Stimulated activated CD4-positive, alpha-beta T cell treated with anti-CD3 and anti-CD28 coated beads, TNF-alpha, amount 100 ng/mL, for 48 hours (primary cell): ENCODE data around the gene KLF3.

Experiments used
- DNase-seq, 3 donors: peaks; one replicate each; pipeline ENCODE4 v3.0.0-alpha.2; 2020; ENCODE audit warnings: low read depth in 3 of 3

KLF3 gene

DNA sequence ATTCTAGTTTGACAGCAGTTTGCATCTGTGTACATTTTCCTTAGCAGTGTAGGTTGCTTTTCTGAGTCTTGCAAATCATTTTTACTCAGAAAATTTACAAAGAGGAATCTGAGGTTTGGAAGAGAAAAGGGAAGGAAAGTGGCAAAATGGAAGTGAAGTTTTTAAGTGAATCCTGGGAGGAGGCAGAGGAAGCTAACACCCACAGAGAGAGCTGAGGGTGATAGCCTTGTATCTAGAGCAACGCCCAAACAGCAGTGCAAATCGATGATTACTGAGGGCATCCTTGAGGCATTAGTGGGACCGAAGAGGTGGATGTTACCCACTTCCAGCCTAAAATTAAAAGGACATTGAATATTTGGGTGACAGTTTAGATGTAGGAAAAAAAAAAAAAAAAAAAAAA is 31.8 kb downstream of the KLF3 start:
- DNase-seq: no peak

DNA sequence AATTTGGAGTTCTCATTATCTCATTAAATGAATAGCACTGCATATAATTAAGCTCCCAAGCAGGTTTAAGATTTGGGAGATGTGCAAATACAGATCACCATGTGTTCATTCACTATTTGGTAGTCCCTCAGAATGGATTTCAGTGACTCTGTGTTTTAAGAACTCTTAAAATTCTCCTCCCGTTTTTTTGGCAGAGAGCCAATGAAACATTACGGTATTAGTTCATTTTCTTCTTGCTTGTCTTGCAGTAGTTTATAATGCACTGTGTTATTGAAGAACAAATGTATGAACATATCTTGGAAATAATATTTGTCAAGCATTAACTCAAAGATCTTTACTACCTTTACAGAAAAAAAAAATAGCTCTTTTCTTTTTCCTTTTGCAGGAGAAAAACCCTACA is 32.7 kb downstream of the KLF3 start:
- DNase-seq: no peak

DNA sequence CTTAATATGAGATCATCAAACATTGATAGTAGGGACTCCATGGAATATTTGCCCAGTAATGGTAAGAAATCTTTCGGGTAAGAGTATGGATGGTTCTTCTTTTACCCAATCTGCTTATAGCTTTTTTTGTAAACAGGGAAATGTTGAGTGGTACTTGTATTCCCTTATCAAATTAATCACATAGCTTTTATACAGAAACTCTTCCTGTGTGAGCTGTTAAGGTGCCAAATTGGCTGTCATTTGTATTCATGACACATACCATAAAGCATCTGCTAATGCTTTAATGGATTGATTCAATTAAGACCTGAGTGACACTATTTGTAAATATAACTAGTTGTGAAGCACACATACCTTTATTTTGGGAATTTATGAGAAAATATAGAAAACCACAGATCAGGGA is 34.2 kb downstream of the KLF3 start:
- DNase-seq: no peak

DNA sequence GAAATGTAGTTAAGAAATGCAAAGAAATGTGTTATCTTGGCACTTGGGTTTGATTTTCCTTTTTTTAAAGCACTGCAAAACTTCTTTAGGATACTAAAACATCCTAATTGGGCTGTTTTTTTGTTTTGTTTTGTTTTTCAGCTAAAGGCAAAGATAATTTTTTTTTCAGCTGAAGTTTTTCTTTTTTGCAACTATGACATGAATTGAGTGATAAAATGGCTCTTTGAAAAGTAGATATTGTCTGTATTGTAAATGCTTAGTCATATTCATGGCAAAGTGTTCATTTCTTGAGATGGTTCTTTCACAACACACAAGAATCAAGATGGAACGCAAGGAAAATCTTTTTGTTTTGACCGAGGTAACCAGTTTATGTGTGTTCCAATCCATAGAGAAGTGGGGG is 35.1 kb downstream of the KLF3 start:
- DNase-seq: no peak

DNA sequence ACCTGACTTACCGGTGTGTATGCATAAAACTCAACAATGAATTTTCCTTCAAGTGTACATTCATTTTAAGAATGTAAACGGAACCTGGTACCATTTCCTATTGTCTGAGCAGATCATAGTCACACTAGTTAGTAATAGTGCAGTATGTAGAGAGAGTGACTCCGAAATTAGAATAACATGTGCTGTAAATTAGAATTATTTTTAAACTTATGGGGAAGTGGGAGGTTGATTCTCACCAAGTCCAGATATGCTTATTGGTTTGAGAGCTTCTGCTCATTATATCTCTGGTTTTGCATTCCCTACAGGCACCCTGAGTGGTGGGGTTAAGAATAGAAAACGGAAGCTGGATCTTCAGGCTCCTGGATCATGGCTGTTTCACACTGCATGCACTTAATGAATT is 39.6 kb downstream of the KLF3 start:
- DNase-seq: no peak

DNA sequence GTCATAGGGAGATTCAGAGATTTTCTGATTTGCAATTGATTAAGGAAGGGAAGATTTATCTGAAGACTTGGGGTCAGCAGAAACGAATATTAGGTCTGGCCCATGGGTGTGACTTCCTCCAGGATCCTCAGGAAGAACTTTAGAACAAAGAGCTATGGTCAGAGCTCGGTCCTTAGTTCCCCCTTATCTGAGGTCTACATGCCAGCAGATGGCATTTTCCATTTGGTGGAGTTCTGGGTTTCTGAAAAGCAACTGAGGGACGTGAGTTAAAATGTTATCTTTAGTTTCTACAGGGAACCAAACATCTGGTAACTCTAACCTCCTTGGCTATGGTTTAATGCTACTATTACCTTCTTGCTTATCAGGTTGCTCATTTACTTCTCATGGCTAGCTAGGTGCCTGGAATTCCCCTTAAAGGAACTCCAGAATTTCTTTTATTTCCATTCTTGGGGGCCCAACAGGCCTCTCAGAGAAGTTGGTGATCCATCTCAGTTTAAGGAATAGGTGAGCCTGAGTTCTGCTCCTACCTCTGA is 40.7 kb downstream of the KLF3 start:
- no peak for DNase-seq

DNA sequence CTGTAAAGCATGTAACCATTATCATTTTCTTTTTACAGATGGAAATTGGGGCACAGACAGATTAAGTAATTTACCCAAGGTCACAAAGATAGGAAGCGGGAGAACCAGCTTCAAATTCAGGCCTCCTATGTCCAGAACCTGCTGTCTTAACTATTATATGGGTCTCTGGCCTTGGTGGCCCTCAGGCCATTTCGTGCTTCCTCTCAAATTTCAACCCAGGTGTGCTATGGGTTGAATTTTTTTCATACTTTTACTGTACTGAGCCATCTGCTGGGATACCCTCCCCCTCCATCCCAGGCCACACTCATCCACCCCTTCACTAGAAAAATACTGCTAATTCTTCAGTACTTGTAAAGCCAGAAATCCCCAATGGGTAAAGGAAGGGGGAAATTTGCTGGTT is 42.3 kb downstream of the KLF3 start:
- DNase-seq: no peak

DNA sequence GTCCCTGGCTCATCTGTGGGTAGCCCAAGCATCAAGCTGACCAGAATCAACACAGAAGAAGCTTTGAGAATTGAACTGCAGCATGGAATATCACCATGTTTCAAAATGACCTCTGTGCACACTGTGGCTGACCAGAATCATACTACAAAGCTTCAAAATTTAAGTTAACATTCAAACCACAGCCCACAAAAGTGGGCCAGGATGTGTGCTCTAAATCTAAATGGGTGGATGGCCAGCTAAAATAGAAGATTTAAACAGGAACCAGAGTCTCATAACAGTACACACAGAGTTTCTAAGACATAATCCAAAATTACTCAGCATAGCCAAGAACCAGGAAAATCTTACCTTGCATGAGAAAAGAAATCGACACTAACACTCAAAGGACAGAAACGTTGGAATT is 46.1 kb downstream of the KLF3 start:
- no peak for DNase-seq

DNA sequence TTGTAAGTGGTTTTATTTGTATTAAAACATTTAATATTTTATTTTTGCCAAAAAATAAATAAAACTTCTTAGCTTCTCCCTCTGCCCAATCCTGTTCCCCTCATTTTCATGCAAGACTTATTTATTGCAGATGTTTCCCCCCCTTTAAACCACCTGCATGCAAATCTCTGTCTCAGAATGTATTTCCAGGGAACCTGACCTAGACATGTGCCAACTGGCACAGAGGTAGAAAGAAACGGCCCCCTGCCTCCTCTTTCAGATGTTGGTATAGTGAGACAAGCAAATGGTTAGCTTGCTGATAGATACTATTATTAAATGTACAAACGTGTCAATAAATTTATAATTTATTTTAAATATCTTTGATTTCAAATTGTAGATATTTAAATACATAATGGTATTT is 47.1 kb downstream of the KLF3 start:
- DNase-seq: no peak

DNA sequence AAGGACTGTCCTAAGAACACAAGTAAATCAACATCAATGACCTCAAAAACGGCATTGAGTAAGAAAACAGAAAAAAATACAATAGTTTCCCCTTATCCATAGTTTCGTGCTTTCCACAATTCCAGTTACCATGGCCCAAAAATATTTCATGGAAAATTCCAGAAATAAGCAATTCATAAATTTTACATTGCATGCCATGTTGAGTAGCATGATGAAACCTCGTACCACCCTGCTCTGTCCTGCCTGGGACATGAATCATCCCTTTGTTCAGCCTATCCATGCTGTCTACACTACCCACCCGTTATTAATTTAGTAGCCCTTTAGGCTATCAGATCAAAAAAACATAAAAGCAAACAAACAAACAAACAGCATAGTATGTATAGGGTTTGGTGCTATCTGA is 51.1 kb downstream of the KLF3 start:
- no peak for DNase-seq

DNA sequence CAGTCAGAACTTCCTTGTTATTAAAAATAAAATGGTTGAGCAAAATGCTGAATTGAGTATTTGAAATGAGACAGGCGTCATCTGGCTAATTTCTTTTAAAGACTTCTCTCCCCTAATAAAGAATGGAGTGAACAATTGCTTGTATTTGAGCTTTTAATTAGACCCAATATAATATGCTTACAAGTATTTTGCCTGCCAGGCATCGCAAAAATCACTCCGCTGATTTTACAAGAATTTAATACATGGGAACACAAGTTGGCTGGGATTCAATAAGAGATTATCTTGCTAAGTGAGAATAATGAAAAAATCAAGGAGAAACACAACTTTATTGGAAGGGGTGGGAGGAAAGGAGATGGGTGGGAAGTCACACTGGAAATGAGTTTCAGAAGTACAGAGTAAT is 52.3 kb downstream of the KLF3 start:
- no peak for DNase-seq

DNA sequence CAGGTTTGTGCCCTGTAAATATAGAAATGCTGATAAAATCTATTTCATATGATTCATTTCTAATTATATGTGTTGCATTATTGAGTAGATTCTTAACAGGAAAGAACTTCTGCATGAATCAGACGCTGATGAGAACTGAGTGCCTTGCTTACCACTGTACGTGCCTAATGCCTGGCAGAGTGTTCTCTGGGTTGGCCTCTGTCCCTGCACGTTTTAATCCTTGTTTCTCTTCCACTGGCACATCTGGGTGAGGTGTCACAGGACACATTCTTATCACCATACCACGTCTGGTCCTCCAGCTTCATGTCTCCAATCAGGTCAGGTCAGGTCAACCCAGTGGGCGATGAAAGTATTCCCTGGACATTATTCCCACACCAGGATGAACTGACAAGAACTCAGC is 53.6 kb downstream of the KLF3 start:
- DNase-seq: no peak

DNA sequence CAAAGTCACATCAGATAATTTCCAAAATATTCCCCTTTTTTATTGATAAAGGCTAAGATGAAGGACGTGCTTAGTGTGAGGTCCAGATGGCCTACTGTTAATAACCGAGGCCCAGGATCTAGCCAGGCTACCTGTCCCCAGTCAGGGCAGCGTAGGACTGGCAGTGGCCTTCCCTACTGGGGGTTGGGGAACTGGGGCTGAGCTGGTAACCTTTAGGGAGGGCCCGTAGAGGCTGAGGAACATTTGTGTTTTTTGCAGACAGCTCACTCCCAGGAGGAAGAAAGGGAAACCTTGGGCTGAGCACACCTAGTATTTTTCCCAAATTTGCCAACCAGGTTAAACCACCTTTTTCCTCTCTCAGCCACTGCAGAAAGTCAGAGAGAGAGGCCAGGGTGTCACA is 59.1 kb downstream of the KLF3 start:
- DNase-seq: no peak

DNA sequence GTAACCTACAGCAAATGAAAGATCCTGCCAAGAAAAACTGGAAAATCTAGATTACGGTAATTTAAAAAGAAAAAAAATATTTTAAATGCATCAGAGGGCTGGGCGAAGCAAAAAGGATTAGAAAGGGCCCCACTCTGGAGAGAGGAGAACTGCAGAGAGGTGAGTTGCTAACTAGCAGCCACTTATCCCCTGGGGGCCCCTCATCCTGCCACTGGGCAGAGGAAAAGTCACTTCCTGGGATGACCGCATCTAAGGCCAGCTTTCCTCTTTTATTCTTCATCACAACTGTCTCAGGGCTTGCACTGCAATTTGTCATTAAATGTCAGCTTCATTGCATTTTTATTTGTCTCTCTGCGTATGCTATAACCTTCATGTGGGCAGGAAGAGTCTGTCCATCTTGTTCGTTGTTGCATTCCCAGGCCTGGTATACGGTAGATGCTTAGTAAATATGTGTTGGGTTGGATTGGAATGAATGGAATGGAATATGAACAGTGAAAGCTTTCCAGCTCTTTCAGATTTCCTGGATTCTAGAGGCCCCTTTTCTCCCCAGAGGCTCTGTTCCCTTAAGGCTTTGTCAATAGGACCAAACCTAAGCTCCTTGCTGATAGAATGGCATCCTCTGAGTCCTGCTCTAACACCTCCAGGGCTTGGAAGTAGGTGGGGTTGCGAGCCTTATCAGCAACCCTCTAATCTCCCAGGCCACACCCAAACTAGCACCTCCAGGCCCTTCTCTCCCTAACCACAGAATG is 59.9 kb downstream of the KLF3 start:
- no peak for DNase-seq

DNA sequence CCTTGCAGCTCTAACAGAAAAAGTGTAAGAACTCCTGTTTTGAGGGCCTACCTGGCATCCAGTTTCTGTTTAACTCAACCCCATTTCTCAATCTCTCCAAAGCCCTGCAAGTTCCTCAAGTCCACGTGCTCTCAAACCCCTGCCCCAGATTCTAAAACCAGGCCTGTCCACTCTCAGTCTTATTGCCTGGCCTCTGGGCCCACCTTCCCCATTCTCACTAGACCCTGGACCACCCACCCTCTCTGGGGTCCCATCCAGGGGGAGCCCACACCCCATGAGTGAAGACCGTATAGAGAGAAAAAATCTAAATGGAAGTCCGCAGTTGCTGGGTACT is 60.4 kb downstream of the KLF3 start:
- no peak for DNase-seq

DNA sequence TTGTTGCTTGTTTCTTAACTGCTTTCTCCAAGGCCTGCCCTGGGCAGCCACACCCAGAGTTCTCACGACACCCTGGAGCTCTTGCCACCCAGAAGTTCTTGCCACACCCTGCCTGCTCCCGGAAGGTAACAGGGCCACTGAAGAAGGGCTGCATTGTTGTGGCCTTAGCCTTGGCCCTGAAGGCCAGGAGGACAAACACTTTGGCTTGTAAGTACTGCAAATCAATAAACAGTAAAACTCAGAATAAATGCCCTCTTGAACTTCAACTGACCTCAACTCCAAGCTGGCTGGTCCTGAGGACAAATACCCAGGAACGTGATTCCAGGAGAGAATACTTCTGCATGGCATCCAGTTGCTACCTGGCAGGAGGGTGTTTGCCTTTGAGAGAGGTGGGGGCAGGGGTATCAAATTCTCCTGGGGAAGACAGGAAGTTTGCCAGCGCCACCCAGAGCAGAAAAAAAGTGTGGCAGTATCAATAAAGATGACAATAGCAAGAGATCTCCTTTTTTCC is 64.7 kb downstream of the KLF3 start:
- DNase-seq: no peak

DNA sequence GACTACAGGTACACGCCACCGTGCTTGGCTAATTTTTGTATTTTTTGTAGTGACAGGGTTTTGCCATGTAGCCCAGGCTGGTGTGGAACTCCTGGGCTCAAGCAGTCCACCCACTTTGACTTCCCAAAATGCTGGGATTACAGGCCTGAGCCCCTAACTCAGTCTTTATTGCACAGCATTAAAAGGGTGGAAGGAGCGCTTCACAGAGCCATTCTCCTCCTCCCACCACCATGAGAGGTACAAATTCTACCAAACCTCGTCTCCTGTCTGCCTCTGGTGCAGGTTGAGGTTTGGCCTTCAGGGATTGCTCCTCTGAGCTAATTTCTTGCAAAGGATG is 66.5 kb downstream of the KLF3 start:
- no peak for DNase-seq

DNA sequence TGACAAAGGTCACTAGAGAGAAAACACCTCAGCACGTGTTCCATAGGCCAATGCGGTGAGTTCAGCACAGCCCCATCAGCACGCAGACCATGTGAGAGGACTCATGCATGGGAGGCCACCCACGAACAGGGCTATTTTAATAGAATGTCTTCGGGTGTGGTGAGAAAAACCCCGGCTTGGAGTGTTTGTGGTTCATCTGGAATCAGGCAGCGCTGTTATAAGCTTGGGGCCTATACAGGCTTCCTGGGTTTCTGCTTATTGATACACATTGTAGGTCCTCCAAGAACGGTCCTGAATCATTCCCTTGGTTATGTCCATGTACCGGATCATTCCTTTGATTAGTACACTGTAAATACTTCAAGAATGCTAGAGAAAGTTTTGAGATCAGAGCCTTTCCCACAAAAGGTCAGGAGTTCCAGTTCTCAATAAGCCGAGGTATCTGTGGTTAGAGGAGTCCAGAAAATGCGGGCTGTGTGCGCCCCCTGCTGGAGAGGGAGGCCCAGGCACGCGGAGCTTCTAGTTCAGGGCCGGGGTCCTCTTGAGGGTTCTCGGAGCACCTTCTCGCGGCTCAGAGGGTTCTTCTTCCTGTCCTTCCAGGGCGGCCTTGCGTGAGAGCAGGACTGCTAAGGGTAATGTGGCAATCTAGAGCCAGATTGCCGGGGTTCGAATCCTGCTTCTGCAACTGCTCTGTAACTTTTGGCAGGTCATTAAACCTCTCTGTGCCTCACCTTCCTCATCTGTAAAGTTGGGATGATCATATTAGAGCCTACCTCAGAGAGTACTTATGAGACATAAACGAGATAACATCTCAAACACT is 67.0 kb downstream of the KLF3 start:
- DNase-seq: peak; percentile 72 to 76 (median 74)

DNA sequence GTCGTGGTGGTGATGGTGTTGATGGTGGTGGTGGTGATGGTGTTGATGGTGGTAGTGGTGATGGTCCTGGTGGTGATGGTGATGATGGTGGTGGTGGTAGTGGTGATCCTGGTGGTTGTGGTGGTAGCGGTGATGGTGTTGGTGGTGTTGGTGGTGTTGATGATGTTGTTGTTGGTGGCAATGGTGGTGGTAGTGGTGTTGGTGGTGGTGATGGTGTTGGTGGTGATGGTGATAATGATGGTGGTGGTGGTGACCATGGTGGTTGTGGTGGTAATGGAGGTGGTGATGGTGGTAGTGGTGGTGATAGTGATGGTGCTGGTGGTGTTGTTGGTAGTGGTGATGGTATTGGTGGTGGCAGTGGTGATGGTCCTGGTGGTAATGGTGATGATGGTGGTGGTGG is 69.7 kb downstream of the KLF3 start:
- no peak for DNase-seq

DNA sequence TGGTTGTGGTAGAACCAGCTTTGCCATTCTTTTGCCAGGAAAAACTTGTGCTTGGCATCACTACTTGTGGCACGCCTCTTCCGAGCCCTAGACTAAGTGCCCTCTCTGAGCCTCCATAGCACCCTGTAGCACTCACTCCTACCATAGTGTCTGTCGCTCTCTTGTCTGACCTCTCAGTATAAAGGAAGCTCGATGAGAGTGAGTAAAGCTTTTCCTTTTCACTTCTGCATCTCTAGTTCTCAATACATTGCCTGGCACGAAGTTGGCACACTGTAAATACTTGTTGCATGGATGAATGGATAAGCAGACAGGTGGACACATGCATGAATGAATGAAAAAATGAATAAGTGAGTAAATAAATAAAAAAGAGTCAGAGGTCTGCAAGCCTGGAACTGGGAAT is 70.4 kb downstream of the KLF3 start:
- no peak for DNase-seq

DNA sequence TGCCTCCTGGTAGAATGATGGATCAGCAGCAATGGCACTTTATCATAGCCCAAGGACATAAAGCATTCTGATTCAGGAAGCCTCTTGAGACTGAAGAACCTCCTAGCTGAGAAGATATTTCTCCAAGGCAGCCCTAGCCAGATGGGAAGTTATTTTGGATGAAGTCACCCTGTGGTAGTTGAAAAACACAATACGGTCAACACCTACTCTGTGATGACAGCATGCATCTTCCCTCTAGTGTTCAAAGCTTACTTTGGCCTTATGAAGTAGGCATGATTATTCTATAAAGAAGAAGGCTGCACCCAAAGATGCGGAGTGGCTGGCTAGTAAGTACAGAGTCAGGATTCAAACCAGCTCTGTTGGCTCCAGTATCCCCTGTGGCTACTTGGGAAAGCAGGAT is 70.9 kb downstream of the KLF3 start:
- DNase-seq: no peak

DNA sequence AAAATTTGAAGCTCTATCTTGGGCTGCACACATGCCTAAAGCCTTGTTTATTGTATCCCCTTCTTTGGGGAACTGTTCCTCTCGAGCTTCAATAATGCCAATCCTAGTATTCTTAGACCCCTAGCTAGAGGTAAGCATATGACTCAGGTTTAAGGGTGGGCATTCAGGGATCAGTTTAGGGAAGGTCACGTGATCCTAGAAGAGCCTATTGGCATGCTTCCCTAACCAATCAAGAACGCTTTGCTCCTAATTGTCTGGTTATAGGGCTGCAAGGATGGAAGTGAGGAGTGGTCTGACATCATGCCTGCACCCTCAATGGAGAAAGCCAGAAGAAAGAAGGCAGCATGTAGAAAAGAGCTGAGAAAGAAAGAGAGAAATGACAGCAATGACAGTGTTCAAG is 71.9 kb downstream of the KLF3 start:
- no peak for DNase-seq
